CD4-positive, alpha-beta T cell treated with Interleukin-6 for 4 hours (primary cell): ENCODE results near the gene LMX1A.

Experiments used
- DNase-seq: peaks from one replicate; pipeline ENCODE4 v3.0.0-alpha.2; 2020; ENCODE audit warnings: mixed read lengths

The LMX1A gene

GRCh38 chr1:165365341-165365740 is 8.8 kb upstream of the LMX1A start:
- no peak for DNase-seq

- DNase-seq: no peak
These were observed 8.1 kb upstream of the LMX1A start for GRCh38 chr1:165364568-165365133.

- DNase-seq: no peak
These were observed 361 bp upstream of the LMX1A start for GRCh38 chr1:165356876-165357275.

DNA sequence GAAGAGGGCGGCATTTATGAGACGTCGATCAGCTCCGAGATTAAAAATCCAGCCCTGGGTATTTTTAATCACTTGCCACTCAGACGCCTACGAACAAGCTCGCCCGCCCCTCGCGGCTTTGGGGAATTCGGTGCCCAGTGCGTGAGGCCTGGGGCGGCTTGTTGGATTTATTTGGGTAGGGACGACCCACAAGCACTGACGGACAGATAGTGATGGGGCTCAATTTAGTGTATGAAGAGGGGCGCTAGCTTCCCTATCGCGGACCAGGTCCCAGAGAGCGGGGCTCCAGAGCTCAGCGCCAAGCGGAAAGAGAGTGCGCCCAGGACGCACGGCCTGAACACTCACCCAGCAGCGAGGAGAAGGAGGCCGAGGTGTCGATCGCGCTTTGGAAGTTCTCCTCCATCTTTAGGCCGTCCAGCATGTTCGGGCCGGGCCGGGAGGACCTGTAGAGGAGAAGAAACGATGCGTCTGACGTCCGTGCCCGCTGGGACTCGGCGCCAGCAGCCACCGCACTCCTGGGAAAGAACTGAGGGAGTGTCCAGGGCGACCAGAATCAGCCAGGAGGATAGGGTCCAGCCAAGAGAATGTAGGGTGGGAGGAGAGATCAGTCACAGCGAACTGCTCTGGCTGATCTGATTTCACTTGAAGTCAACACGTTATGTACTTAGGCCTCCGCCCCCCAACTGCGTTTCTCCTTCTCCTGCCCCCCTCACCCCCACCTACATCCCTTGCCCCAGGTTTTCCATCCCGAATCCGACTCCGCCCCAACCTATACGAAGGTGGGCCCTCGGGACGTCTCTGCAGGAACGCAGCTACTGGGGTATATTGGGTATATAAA is 1.2 kb downstream of the LMX1A start:
- no peak for DNase-seq

GRCh38 chr1:165354739-165355138 is 1.8 kb downstream of the LMX1A start:
- DNase-seq: no peak

DNA sequence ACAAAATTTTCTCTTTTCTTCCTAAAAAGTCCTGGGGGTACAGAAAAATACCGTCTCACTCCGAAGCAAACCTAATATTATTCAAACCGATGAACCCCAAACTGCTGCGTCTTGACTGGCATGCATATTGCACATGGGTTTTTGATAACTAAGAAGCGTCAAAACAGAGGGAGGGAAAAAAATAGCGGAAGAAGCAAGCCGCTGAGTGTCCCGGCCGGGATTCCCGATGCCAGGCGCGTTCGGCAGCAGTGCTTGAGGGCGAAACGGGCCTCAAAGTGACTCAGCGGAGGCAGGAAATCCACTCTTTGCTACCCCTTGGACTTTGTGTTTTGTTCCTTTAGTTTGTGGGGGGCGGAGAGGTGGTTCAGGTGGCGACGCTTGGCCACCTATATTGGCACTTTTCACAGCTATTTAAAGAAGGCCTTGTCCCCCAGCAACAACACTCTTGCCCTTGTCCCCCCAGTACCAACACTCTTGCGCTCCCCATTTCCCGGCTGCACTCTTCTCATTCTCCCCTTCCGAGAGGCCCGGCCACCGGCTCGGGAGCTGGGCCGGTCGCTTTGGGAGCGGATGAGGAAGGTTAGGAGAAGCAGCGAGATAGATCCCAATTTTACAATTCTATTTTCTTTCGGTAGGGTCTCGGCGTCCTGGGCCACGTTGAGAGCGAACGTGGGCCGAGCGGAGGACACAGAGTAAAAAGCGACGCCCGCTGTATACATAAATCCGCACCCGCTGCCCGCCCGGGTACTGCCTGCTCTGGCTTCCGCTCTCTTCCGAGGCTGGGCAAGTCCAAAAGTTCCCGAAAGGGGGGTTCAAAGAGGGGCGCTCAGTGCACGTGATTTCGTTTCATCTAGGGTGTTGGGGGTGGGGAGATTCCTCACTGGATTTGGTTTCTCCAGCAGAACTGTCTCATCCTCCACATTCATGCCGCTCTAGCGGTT is 2.5 kb downstream of the LMX1A start:
- DNase-seq: no peak

DNA sequence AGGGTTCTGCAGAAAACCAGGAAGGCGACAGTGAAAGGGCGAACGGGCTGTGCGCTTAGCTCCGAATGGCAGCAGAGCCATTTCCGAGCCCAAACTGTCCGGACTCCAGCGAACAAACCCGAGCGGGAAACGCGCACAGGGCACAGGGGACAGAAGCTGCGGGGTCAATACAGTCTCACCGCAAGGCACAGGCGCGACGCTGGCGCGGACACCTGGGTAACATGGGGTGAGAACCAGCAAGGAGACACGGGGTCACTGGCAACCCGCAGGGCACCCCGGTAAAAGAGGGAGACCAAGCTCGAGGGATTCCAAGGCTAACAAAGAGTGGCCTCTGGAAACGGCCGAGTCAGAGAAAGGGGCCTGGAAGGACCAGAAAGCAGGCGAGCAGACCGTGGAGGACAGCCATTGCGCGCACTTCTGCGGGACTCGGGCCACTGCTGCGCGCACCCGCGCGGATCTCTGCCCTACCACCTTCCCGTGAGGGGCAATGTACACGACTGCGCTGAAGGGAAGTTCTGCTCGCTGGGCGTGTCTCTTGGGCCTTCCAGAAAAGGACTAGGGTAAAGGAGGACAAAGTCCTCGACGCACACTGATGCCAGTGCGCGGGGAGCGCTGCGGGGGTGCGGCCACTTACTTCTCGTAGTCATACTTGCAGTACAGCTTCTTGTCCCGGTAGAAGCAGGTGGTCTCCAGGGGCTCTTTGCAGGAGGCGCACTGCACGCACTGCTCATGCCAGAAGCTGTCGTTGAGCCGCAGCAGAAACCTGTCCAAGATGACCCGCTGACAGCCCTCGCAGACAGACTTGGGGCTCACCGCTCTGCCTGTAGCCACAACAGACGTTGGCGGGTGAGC is 3.8 kb downstream of the LMX1A start:
- no peak for DNase-seq

- no peak for DNase-seq
These were observed 4.6 kb downstream of the LMX1A start for GRCh38 chr1:165351863-165352441.

DNA sequence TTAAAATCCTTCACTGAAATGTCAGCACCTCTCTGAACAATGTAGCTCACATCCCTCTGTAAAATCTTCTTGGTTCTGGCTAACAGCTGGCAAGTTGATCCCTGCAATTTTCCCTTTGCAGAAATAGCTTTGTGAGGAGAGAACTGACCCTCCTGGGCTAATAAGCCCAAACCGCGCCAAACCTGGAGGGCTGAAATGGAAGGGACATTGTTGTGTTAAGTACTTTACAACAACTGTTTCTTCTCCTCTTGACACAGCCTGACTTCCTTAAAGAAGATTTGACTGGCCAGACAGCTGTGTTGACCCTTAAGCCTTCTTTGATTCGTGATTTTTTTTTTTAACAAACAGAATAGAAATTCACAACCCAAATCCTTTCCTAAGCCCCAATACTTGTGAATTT is 5.7 kb downstream of the LMX1A start:
- no peak for DNase-seq

- no peak for DNase-seq
These were observed 11.0 kb downstream of the LMX1A start for GRCh38 chr1:165345502-165345901.

- no peak for DNase-seq
These were observed 11.8 kb downstream of the LMX1A start for GRCh38 chr1:165344736-165345135.

GRCh38 chr1:165344198-165344597 is 12.3 kb downstream of the LMX1A start:
- no peak for DNase-seq

- DNase-seq: no peak
These were observed 13.9 kb downstream of the LMX1A start for GRCh38 chr1:165342587-165342986.

DNA sequence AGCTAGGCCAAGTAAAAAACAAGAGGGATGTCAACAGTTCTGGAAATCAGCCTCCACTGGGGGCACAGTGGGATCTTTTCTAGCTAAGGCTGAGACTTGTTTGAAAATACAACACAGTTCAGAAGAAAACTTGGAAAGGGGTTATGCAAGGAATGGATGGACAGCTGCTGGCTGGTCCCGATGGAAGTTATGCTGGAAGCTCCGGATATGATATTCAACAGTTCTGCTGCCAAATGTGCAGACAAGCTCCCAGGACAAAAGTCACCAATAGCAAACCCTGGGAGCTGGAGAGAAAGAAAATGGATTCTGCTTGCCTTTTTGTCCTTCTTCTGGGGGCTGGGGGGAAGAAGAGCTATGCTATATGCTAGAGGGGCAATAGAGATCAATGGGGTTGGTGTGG is 14.3 kb downstream of the LMX1A start:
- DNase-seq: no peak

DNA sequence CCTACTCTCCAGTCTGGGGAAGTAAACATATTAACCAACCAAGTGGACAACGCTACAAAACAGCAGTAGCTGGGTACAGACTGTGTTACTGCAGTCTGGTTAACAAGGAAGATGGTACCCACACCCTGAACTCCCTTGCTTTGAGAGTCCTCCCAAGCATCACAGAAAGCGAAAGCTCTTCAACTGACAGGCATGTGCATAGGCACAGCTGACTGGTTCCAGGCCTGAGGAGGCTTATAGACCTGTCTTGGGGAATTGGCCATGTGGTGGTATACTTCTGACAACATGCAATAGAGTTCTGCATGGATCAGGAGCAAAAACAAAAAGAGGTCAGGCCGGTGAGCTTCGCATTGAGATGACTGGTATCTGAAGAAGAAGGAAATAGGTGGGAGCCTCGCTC is 17.4 kb downstream of the LMX1A start:
- no peak for DNase-seq

GRCh38 chr1:165330483-165330882 is 26.0 kb downstream of the LMX1A start:
- no peak for DNase-seq

DNA sequence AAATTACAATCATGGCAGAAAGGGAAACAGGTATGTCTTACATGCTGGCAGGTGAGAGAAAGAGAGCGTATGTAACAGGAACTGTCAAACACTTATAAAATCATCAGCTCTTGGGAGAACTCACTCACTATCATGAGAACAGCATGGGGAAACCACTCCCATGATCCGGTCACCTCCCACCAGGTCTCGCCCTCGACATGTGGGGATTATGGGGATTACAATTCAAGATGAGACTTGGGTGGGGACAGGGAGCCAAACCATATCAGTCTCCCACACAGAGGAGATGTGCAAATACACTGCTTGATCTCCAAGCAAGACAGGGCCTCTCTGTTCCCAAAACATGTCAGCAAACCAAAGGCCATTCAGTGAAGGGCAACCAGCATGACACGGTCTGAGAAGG is 27.4 kb downstream of the LMX1A start:
- no peak for DNase-seq

GRCh38 chr1:165328136-165328535 is 28.4 kb downstream of the LMX1A start:
- no peak for DNase-seq

GRCh38 chr1:165327538-165327937 is 29.0 kb downstream of the LMX1A start:
- no peak for DNase-seq

DNA sequence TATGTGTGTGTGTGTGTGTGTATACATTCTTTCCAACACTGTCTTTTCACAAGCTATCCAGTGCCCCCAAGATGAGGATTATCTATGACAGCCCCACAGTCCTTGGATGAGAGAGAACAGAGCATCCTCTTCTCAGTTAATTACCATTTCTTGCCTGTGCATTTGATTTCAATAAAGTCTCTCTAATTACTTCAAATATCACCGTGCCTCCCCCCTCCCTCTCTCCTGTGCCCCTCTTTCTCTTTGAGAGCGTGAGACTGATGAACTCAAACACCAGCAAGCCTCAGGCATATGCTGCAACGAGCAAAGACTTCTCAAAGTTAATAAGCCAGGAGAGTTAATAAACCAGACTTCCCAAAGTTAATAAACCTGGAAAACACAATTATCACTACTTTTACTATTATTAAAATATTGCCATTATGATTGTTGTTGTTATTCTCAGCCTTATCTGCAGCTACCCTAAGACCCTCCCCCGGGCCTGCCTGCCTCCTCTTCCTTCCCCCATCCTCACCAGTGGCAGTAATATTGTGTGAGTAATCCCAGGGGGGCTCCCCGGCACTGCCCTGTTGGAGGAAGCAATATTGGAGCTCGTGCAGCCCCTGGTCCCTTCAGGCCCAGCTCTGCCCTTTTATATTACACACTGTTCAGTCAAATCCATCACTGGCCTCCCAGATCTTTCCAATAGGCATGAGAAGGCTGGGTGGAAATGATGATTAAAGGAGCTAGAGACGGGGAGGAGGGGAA is 30.9 kb downstream of the LMX1A start:
- DNase-seq: no peak

DNA sequence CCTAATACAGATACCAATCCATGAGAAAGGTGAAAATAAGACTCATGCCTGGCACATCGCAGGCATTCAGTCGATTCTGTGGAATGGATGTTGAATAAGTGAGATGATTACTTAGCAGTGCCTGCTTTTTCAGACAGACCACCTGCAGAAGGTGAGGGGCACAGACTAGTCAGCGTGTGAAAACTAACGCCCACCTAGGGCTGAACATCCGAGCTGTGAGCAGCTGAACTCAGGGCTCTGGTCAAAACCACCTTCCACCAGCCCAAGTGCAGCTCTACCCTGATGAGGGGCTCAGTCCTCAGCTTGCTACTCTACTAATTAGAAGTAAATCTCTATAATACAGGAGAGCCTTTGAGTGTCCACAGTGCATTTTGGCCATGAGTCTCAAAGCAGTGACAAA is 32.5 kb downstream of the LMX1A start:
- DNase-seq: no peak

DNA sequence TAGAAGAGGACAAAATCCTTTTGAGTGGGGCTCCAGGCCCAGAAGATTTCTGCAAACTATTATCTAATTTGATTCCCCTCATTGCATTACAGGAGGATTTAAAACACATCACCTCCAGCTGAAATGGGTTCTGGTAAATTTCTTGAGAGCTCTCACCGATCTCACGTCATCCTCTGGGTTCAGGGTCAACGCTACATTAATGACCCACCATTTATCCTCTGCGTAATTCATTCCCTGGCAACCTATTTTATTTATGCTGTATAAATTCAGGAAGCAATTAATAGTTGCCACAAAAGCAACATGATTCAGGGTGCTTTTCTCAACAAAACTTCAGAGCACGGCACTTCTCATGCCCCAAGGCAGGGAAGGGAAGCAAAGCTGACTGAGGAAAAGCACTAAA is 38.9 kb downstream of the LMX1A start:
- no peak for DNase-seq
